Adipose tissue (tissue), 3 donors: ENCODE results near the gene LTC4S. TPM values are rescaled to one million over a fixed set of nuclear protein-coding genes. Genes with fewer than 3 reads are reported as not detected.
"Not testable (repeated sequence)": the region's sequence is repeated elsewhere in the genome, so short reads cannot be mapped to it uniquely, and the experiment has no call there.

ENCODE experiments used
- H3K27ac ChIP-seq: one replicate; pipeline ENCODE4 v1.5.1; 2013; ENCODE audit warnings: low read depth, low read length
- WGBS, 3 donors: extraction: QIAGEN DNeasy Blood & Tissue Kit; methylation state at CpG; one replicate each; pipeline ENCODE4 v1.1.7; 2013; 5-methylcytosine and 5-hydroxymethylcytosine counted together
- polyA plus RNA-seq, 3 donors: library from polyadenylated mRNA; stranded (reverse); fragments of 200-250 nt; gene quantifications; one replicate each; pipeline ENCODE4 v1.2.3, GENCODE V29; 2013
- donor health status: healthy with polysubstance abuse.
- donor health status: Bipolar disorder and iron deficiency.
- donor health status: healthy.

Gene LTC4S, protein sequence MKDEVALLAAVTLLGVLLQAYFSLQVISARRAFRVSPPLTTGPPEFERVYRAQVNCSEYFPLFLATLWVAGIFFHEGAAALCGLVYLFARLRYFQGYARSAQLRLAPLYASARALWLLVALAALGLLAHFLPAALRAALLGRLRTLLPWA
- 10 to 100 TPM in 2 of 3 donors, 1 to 10 TPM in 1; 4.3 to 13.2 (median 12.8) TPM for polyA plus RNA-seq

DNA sequence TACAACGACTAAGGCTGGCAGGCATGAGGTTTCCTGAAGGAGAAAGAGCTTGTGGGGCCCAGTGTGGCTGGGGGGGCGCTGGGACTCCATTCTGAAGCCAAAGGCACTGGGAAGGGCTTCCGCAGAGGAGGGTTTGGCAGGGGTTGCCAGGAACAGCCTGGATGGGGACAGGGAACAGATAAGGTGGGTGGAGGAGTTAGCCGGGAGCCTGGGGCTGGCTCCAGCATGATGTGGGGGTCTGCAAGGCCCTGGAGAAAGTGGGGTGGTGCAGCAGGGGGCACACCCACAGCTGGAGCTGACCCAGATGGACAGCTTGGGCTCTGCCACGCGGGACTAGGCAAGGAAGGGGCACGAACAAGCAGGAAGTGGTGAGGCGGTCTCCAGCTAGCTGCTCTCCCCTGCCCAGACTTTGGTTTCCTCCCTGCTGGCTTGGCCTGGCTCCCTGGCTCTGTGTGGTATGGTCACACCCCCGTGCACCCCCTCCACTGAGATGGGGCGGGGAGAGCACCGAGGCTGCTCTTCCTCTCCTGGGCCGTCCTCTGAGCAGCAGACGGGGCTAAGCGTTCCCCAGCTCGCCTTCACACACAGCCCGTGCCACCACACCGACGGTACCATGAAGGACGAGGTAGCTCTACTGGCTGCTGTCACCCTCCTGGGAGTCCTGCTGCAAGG is at the start of gene LTC4S:
Gene LTC4S (plus strand): TSS at position 519 of the 672 bp plus-strand sequence. CDS start 95 bp downstream, at position 614.
- 6 to 55% (median 13%) methylated on average over 18 to 19 of the region's 19 CpGs for WGBS, 3 donors
- H3K27ac ChIP-seq = peak within 1 kb of the TSS; percentile 17

DNA sequence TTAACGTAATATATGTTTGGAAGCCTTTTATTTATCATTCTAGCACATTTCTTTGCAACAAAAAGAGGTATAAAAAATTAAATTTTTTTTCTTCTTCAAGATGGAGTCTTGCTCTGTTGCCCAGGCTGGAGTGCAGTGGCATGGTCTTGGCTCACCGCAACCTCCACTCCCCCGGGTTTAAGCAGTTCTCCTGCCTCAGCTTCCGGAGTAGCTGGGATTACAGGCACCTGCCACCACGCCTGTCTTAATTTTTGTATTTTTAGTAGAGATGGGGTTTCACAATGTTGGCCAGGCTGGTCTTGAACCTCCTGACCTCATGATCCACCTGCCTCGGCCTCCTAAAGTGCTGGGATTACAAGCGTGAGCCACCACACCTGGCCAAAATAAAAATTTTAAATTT is 49.7 kb upstream of the LTC4S start:
- H3K27ac ChIP-seq = not testable (repeated sequence)
- WGBS, 3 donors = 82 to 90% (median 85%) methylated on average over 7 of the region's 7 CpGs

DNA sequence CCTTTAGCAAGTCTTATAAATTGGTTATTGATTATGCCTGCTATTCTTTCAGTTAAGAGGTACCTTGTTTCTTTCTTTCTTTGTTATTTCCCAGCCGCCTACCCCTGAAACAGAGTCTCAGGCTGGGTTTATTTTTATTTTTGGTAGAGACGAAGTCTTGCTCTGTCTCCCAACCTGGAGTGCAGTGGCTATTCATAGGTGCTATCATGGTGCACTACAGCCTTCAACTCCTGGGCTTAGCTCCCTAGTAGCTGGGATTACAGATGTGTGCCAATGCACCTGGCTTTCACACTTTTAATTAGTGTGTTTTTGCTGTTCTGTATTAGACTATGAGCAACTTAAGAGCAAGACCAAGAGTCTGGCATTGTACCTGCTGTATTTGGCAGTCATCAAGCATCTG is 46.9 kb upstream of the LTC4S start:
- no peak overlapping the region for H3K27ac ChIP-seq
- WGBS, 3 donors = 93 to 100% (median 96%) methylated on average over 2 of the region's 2 CpGs

DNA sequence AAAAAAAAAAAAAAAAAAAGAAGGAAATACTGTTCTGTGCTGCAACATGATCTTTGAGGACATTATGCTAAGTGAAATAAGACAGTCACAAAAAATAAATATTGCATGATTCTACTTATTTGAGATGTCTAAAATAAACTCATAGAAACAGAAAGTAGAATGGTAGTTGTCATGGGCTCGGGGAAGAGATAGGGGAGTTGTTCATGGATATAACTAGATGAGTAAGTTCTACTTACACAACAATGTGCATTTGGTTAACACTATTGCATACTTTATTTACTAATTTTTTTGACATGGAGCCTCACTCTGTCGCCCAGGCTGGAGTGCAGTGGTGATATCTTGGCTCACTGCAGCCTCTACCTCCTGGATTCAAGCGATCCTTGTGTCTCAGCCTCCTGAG is 46.0 kb upstream of the LTC4S start:
- H3K27ac ChIP-seq = no peak overlapping the region
- WGBS, 3 donors = 84 to 96% (median 90%) methylated on average over 3 of the region's 3 CpGs

DNA sequence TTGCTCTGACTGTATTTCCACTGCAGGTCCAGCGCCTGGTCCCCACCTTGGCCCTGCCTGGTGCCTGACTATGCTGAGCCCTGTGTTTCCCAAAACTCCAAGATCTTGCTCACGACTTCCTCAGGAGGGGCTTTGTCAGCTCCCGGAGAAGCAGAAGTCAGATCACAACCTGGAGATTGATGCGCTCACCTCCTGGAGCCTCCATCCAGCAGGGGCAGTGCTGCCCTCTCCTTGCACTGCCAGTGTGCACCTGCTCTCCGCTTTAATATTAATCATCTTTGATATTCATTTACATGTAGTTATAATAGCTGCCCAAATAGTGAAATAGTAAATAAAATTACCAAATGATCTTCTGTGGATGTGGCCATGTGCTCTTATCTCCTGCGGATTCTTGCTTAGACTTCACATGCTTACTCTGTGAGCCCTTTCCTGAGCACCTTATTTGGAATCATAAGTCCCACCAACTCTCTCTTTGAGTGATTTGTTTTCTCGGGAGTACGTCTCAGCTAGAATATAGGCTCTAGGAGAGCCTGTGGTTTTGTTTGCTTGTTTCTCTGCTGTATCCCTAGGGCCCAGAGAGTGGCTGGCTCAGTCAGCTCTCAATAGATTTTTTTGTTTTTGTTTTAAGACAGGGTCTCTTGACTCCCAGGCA is 43.8 kb upstream of the LTC4S start:
- WGBS, 3 donors = 80 to 89% (median 88%) methylated on average over 8 of the region's 8 CpGs
- H3K27ac ChIP-seq = no peak overlapping the region

DNA sequence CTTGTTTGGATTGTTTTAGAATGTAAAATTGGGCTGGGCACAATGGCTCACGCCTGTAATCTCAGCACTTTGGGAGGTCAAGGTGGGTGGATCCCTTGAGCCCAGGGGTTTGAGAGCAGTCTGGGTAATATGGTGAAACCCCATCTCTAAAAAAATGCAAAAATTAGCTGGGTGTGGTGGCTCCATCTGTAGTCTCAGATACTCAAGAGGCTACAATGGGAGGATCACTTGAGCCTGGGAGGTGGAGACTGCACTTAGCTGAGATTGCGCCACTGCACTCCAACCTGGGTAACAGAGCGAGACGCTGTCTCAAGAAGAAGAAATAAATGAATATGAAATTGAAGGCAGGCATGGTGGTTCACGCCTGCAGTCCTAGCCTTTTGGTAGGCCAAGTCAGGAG is 39.8 kb upstream of the LTC4S start:
- H3K27ac ChIP-seq = no peak overlapping the region
- WGBS, 3 donors = 82 to 99% (median 86%) methylated on average over 5 of the region's 5 CpGs

DNA sequence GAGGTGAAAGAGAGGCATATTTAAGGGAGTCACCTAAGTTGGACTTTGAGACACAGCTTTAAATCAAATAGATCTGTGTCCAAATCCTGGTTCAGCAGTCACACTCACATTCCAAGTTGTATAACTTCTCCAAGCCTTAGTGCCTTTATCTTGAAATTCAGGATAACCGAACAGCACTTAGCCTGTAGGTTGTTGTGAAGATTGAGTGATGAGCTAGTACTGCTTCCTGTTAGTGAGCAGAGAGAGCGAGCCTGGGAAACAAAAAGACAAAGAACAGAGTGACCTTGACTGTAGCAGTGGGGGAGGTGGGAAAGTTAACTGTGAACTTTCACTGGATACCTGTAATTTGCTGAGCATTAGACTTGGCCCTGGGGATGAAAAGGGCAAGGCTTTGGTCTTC is 38.8 kb upstream of the LTC4S start:
- WGBS, 3 donors = 15 to 59% (median 51%) methylated on average over 2 of the region's 2 CpGs
- no peak overlapping the region for H3K27ac ChIP-seq

DNA sequence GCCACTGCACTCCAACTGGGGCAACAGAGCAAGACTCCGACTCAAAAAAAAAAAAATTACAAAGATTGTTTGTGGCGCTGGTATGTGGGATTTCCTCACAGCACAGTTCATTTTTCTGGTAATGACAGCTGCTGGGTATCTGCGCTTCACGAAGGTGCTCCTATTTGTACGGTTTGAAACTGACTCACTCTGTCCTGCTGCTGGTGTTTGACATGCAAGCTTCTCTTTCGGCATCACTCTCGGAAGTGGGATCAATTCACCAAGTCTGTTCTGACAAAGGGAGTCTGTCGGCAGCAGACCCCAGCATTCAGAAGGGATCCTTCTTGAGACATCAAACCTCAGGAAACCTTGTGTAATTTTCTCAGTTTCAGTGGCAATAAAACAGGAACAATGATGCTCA is 34.8 kb upstream of the LTC4S start:
- 53 to 76% (median 56%) methylated on average over 8 of the region's 8 CpGs for WGBS, 3 donors
- no peak overlapping the region for H3K27ac ChIP-seq

DNA sequence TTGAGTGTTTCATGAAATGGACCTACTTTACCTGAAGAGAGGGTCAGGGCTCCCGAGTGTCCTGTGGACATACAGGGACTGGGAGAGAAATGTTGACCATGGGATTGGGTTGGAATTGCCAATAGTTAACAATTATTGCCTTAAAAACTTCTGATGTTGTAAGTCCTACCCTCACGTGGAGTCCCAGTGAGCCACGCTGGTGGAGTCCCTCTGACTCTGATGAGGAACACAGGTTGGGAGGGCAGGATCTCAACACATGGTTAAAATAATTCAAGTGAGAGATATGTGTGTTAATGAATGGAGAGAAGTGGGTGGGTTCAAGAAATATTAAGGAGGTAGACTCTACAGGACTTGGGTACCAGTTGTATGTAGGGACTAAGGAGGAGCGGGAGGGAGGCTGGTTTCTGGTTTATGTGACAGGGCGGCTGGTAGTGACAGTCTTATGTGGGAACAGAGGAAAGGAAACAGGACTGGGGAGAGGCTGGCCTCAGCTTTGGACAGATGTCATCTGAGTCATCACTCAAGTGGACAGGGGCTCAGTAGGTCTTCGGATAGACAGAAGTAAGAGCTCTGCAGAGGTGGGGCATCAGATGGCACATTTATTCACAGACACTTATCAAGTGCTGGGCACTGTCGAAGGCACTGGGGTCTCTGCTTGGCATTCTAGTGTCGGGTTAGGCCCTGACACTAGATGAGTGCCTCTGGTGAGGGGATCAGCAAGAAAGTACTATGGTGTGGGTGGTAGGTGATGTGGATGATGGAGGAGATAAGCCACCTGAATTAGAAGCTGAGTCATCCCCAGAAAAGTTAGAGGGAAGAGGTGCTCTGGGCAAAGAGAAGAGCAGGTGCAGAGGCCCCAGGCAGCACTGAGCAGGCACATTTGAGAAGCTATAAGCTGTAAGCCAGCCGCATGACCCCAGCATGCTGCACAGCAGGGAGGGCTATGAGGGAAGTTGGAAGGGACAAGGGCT is 33.9 kb upstream of the LTC4S start:
- WGBS, 3 donors = 77 to 91% (median 79%) methylated on average over 9 of the region's 9 CpGs
- no peak overlapping the region for H3K27ac ChIP-seq

DNA sequence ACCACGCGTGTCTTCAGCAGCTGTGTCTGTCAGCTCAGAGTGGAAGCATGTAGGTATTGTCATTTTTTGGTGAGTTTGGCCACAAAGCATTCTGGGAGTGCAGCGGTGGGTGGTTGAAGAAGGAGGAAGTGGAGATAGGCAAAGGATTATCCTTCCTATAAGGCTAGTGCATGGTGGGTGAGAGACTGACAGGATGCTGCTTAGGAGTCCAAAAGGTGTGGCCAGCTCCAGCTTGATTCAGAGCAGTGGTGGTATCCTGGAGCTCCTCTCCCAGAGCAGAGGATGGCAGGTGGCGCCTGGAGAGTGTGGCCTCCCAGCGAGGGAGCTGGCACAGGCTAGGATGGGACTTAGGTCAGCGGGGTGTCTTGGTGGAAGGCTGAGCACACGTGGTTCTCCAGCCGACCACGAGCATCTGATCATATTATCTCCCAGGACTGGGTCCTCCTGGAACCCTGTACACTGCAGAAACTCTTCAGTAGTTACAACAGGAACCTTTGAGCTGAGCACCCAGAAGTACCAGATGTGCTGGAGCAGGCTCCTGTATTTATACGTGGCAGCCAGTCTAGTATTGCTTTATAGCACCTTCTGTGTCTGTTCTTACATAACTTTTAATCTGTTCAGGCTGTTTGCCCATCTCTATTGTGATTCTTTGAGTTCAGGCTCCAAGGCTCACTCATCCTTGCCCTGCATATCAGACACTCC is 31.6 kb upstream of the LTC4S start:
- WGBS, 3 donors = 38 to 44% (median 40%) methylated on average over 10 of the region's 10 CpGs
- H3K27ac ChIP-seq = no peak overlapping the region

DNA sequence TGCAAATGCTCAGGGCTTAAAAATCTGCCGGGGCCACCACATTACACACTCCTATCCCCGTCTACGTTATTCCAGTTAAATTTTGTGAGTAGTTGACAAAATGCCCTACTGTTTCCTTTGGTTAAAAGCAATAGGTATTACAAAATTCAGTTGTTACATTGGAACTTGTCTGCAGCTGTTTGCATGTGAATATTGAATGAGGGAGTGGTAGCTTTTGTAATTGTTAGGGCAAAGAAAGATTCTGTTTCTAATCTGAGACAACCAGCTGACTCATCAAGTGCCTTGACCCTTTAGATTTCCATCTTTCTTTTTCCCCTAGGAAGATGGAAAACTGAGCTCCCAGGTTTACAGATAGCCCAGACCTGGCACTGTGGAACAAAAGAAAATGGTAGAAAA is 31.0 kb upstream of the LTC4S start:
- 16 to 23% (median 18%) methylated on average over 3 of the region's 3 CpGs for WGBS, 3 donors
- H3K27ac ChIP-seq = no peak overlapping the region

DNA sequence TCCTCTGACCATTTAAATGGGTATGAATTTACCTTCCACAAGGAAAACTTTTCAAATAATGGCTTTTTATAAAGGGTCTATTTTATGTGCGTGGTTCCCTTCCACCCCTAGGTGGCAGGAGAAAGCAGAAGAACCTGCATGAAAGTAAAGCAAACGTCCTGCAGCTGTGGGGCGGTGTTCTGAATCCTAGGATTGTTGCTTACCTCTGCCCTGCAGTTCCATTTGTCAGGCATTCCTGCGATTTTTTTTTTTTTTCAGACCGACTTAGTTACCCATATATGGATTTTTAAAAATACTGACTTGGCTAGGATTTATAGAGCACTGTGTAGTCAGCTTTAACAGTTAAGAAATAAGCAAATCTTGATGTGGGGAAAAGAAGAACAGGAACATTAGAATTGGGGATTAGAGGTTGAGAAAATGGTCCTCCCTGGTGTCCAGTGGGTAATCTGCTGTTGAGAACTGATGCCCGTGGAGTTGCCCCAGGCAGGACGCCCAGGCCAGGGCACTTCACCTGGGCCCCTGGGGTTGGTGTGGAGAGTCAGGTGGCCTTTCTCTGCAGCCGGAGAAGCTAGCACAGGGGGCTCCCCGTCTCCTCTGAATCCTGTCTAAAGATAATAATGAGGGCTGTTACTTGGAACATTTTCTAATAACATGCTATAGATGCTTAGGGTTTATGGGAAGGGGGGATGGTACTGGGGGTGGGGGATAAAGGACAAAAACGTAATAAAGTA is 30.4 kb upstream of the LTC4S start:
- H3K27ac ChIP-seq = no peak overlapping the region

DNA sequence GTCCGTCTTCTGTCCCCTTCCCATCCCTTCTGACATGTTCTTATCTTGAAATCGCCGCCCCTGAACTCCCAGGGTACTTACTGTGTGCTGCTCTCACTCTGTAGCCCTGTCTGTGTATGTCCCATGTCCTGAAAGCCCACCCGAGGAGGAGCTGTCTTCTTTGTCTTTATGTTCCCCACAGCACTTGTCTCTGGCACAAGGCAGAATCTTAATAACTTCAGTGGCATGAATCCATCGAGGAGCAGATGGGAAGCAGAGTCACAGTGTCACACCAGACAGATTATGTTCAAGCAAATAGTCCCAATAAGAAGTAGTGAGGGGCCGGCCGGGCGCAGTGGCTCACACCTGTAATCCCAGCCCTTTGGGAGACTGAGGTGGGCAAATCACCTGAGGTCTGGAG is 29.7 kb upstream of the LTC4S start:
- H3K27ac ChIP-seq = no peak overlapping the region
- WGBS, 3 donors = 69 to 75% (median 71%) methylated on average over 8 of the region's 8 CpGs

More for the DNA sequence above, 30.4 kb upstream of the LTC4S start:
- WGBS, 3 donors = 21 to 27% (median 27%) methylated on average over 10 of the region's 10 CpGs

DNA sequence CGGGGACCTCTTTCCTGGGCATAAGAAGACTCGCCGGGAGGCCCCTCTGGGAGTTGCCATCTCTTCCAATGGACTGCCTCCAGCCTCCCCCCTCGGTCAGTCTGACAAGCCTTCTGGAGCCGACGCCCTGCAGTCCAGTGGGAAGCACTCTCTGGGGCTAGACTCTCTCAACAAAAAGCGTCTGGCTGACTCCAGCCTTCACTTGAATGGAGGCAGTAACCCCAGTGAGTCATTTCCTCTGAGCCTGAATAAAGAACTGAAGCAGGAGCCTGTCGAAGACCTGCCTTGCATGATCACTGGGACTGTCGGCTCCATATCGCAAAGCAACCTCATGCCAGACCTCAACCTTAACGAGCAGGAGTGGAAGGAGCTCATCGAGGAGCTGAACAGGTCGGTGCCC is 28.4 kb upstream of the LTC4S start:
- H3K27ac ChIP-seq = no peak overlapping the region
- 32 to 73% (median 39%) methylated on average over 13 of the region's 13 CpGs for WGBS, 3 donors

DNA sequence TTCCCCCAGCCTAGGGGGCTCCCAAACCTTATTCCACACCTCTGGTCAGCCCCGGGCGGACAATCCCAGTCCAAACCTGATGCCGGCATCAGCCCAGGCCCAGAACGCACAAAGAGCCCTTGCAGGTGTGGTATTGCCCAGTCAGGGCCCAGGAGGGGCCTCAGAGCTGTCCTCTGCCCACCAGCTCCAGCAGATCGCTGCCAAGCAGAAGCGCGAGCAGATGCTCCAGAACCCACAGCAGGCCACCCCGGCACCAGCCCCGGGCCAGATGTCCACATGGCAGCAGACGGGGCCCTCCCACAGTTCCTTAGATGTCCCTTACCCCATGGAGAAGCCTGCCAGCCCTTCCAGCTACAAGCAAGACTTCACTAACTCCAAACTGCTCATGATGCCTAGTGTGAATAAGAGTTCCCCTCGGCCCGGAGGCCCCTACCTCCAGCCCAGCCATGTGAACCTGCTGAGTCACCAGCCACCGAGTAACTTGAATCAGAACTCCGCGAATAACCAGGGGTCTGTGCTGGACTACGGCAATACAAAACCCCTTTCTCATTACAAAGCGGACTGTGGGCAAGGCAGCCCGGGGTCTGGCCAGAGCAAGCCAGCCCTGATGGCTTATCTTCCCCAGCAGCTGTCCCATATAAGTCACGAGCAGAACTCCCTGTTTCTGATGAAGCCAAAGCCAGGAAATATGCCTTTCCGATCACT is 27.6 kb upstream of the LTC4S start:
- H3K27ac ChIP-seq = no peak overlapping the region
- WGBS, 3 donors = 72 to 83% (median 76%) methylated on average over 20 of the region's 20 CpGs

DNA sequence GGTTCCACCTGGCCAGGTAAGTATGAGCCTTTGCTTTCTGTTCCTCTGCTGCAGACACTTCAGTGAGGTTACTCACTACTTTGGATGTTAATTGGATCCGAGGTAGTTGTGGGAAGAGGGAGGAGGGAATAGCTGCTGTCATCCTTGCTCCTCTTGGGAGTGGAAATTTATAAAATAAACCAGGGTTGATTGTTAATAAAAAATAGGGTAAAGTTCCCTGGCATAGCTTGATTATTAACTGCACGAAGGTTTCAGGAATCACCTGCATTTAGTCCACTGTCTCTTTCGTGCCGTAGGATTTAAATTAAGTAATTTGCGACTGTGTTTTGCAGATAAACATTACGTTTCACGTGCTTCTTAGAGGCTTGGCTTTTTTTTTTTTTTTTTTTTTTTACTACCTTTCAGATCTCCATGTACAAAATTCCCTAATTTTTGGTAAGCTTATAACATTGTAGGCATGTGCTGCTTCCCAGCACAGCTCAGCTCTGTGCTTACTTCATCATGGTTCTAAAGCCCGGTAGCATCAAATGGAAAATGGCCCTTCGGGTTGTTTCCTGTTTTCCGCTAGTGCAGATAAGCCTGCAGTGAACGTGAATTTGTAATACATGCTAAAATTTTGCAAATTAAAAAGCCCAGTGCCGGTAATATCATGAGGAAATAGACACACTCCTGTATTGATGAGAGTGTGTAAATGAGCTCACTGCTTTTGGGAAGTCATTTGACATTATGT is 26.9 kb upstream of the LTC4S start:
- 57 to 62% (median 59%) methylated on average over 12 of the region's 12 CpGs for WGBS, 3 donors
- no peak overlapping the region for H3K27ac ChIP-seq
